Measurements from ENCODE around the gene TP53I11.
A peak's percentile ranks its signal among the peaks of the same experiment; 100 is the strongest.

TP53I11 gene

DNA sequence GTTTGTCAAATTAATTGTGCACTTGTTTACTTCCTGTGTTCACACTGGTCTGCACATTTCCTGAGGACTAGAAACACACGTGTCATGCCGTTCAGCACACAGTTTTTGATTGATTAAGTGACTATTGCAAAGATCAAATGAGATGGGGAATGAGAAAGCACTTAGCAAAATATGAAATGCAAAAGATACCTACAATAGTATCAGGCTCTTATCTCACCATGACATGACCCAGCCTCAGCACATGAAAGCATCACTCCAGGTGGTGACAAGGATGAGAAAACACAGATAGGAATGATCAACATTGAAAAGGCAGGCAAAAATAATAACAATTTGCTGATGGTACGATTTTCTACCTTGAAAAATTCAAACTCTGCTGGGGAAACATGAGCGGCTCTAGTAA lies 42.1 kb upstream of the TP53I11 start:
- TF ChIP-seq ZFX (IDR thresholded peaks at IDR 0.05) = no peak
- TF ChIP-seq, protein P1, sequence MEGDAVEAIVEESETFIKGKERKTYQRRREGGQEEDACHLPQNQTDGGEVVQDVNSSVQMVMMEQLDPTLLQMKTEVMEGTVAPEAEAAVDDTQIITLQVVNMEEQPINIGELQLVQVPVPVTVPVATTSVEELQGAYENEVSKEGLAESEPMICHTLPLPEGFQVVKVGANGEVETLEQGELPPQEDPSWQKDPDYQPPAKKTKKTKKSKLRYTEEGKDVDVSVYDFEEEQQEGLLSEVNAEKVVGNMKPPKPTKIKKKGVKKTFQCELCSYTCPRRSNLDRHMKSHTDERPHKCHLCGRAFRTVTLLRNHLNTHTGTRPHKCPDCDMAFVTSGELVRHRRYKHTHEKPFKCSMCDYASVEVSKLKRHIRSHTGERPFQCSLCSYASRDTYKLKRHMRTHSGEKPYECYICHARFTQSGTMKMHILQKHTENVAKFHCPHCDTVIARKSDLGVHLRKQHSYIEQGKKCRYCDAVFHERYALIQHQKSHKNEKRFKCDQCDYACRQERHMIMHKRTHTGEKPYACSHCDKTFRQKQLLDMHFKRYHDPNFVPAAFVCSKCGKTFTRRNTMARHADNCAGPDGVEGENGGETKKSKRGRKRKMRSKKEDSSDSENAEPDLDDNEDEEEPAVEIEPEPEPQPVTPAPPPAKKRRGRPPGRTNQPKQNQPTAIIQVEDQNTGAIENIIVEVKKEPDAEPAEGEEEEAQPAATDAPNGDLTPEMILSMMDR (conservative IDR thresholded peaks at IDR 0.05) = no peak
- H3K27ac ChIP-seq = peak overlapping the region; percentile 21; the same call in 1 of the 2 replicates

DNA sequence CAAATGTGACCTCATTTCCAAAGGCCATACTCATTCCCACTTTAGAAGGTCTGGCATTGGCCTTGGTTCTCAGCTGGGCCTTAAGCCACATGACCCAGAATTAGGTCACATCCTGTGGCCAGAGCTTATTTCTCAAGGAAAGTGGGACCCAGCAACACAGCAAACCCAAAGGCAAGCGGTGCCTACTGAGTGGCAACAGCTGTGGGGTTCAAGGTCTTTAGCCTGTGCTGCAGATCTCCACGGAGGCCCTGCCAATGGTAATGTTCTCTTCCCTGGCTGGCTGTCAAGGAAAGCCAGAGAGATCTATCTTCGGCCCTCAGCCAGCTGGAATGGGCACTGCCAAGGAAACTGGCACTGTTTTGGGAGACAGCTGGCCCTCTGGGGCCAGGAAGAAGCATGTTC lies 41.5 kb upstream of the TP53I11 start:
- peak overlapping the region; percentile 21 for H3K27ac ChIP-seq
- TF ChIP-seq ZFX (IDR thresholded peaks at IDR 0.05) = no peak
- TF ChIP-seq, protein P1 (conservative IDR thresholded peaks at IDR 0.05) = no peak

DNA sequence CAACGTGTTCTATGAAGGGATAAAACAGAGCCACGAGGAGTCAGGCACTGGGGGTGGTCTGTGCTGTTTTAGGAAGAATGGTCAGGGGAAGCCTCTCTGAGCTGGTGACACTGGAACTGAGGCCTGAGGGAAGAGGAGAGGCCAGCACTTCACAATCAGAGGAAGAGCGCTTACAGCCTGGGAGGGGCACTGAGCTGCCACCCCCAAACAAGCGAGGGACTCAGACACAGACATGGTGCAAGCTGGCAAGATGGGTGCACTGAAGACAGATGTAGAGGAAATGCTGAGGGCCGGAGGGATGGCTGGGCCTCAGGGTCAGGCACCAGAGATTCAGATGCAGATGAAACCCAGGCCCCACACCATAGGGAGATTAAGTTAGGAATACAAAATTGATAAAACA lies 40.0 kb upstream of the TP53I11 start:
- H3K27ac ChIP-seq = no peak overlapping the region; the same call in 1 of the 2 replicates
- TF ChIP-seq, protein P1 (conservative IDR thresholded peaks at IDR 0.05) = no peak
- TF ChIP-seq ZFX (IDR thresholded peaks at IDR 0.05) = no peak

DNA sequence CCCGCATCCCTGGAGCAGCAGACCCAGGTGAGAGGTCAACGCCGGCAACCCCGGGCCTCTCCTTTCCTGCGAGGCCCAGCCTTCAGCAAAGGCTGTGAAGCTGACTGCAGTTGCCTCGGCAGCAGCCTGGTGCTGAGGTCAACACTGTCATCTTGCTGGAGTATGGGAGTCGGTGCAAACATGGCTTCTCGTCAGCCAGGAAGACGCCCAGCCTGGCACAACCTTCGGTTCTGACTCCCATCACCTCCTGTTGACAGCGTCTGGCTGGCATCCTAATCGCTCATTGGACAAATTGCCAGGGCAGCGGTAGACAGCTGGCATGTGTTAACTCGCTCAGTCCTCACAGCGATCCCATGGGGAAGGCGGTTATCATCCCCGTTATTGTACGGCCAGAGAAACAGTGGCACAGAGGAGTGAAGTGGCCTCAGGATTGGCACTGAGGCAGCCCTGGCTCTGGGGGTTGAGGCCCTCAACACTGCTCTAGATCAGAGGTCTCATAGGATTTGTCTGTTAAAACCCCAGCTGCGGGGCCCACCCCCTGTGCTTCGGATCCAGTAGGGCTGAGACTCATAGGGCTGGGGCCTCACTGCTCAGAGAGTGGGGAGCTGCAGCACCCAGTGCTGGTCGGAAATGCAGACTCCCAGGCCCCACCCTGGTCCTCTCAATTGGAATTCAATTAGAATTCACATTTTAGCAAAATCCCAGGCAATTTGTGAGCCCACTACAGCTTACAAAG lies 39.3 kb upstream of the TP53I11 start:
- no peak for TF ChIP-seq ZFX (IDR thresholded peaks at IDR 0.05)
- TF ChIP-seq, protein P1 (conservative IDR thresholded peaks at IDR 0.05) = no peak
- no peak overlapping the region for H3K27ac ChIP-seq

DNA sequence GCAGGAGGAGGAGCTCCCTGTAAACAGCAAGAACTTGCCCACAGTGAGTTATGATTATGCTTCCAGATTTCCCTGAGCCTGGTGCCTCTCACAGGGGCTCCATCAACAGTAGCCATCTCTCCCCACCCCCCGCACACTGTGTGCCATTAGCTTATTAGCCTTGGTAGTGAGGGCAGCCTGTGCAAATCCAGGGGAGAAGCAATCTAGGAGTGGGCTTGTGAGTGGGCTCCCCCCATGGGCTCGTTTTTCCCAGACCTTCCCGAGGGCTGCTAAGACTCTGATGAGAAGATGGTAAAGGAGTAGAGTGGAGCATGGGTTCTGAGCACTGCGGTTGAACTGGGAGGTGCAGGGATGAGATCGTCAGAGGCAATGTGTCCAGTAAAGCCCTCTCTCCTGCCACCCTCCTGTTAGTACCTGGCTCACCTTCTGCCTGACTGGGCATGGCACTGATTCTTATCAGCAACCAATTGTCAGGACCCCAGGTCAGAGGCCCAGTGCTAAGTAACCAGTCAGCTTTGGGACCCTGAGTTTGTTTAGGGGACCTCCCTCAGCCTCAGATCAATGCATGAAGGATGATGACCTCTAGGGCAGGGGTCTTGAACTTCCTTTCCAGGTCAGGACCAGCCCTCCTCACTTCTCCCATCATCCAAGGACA lies 38.4 kb upstream of the TP53I11 start:
- TF ChIP-seq, protein P1 (conservative IDR thresholded peaks at IDR 0.05) = no peak
- no peak for TF ChIP-seq ZFX (IDR thresholded peaks at IDR 0.05)
- H3K27ac ChIP-seq = no peak overlapping the region

DNA sequence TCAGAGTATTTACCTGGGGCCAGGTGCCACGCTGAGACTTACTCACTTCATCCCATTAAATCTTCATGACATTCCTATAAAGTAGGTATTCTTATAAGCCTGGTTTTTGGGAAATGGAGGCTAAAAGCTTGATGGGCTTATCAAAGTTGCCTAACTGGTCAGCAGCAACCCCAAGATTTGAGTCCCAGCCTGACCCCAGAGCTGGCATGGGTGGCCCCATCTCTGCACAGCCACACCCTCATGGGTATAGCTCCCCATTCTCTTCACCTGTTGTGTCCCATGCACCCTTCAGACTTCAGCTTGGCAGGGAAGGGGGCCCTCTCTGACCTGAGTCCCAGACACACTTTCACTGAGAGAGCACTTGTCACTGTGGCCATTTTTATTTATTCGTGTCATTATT lies 37.4 kb upstream of the TP53I11 start:
- TF ChIP-seq ZFX (IDR thresholded peaks at IDR 0.05) = no peak
- TF ChIP-seq, protein P1 (conservative IDR thresholded peaks at IDR 0.05) = no peak
- no peak overlapping the region for H3K27ac ChIP-seq

DNA sequence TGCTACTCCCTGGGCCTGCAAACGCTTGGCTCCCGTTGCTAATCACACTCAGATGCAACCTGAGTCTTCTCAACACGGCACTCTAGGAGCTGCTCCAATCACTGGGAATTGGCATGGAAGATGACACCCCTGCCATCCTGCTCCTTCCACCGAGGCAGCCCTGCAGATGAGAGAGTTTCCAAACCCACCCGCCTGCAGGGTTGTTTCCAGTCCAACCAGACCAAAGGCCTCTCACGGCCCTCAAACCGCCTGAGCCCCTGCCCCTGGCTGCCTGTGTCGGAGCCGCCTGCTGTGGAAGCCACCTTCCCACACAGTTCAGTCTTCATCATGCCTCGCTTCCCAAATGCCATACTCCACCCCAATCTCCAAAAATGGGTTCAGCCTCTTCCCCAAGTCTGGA lies 36.8 kb upstream of the TP53I11 start:
- H3K27ac ChIP-seq = no peak overlapping the region
- TF ChIP-seq, protein P1 (conservative IDR thresholded peaks at IDR 0.05) = no peak
- no peak for TF ChIP-seq ZFX (IDR thresholded peaks at IDR 0.05)

All from C4-2B (cell line).